Smooth muscle cell (in vitro differentiated cells): ENCODE measurements around the gene COBLL1. TPM values are rescaled to one million over a fixed set of nuclear protein-coding genes. Genes with fewer than 3 reads are reported as not detected.

Experiments used
- DNase-seq: peaks from one replicate; lab custom pipeline; 2025; ENCODE audit not compliant: unreplicated experiment; lab: John Stamatoyannopoulos, UW
- H2AFZ ChIP-seq: fragments of 200-600 bp; sonication (generic); 2 replicates; pipeline ENCODE4 v1.6.0; 2016; ENCODE audit warnings: antibody characterized with exemption, low read depth, mild to moderate bottlenecking
- H3F3A ChIP-seq: fragments of 200-600 bp; sonication (generic); 2 replicates; pipeline ENCODE4 v1.6.0; 2017; ENCODE audit warnings: antibody characterized with exemption, low read depth
- H3K27ac ChIP-seq: fragments of 200-600 bp; sonication (generic); 2 replicates; pipeline ENCODE4 v1.5.1; 2016; ENCODE audit warnings: low read depth, mild to moderate bottlenecking
- H3K27me3 ChIP-seq: fragments of 200-600 bp; sonication (generic); 2 replicates; pipeline ENCODE4 v1.6.1; 2016; ENCODE audit warnings: low read depth, mild to moderate bottlenecking
- H3K36me3 ChIP-seq: fragments of 200-600 bp; sonication (generic); 2 replicates; pipeline ENCODE4 v1.5.1; 2016; ENCODE audit warnings: low read depth
- H3K4me1 ChIP-seq: fragments of 200-600 bp; sonication (generic); 2 replicates; pipeline ENCODE4 v1.5.1; 2016; ENCODE audit warnings: low read depth
- H3K4me2 ChIP-seq: fragments of 200-600 bp; sonication (generic); 2 replicates; pipeline ENCODE4 v1.6.0; 2016; ENCODE audit warnings: mild to moderate bottlenecking
- H3K4me3 ChIP-seq: fragments of 200-600 bp; sonication (generic); 2 replicates; pipeline ENCODE4 v1.5.1; 2016; ENCODE audit warnings: mild to moderate bottlenecking
- H3K79me2 ChIP-seq: fragments of 200-600 bp; sonication (generic); 2 replicates; pipeline ENCODE4 v1.6.0; 2016; ENCODE audit warnings: low read depth, mild to moderate bottlenecking
- H3K9ac ChIP-seq: fragments of 200-600 bp; sonication (generic); 2 replicates; pipeline ENCODE4 v1.6.0; 2016; ENCODE audit warnings: low read depth
- H3K9me3 ChIP-seq: fragments of 200-600 bp; sonication (generic); replicated peaks from 2 replicates; pipeline ENCODE4 v1.5.1; 2016; ENCODE audit warnings: low read depth
- H4K20me1 ChIP-seq: fragments of 200-600 bp; sonication (generic); 2 replicates; pipeline ENCODE4 v1.6.0; 2016; ENCODE audit warnings: low read depth
- CTCF ChIP-seq: fragments of 200-600 bp; sonication (generic); IDR thresholded peaks from 2 replicates; pipeline ENCODE4 v1.5.1; 2017; ENCODE audit warnings: borderline replicate concordance, mild to moderate bottlenecking, antibody characterized with exemption; ENCODE audit not compliant: insufficient read depth, poor library complexity, severe bottlenecking
- WGBS: methylation state at CpG from one replicate; pipeline ENCODE4 v1.1.7; 2016; ENCODE audit warnings: low lambda C conversion rate; 5-methylcytosine and 5-hydroxymethylcytosine counted together
- polyA plus RNA-seq: library from polyadenylated mRNA; unstranded; fragments of >200 nt; fragmentation: Nextera tagmentation; extraction: Ambion mirVana; gene quantifications from 2 replicates; pipeline ENCODE4 v1.2.1, GENCODE V29; 2016
- total RNA-seq: library from RNA; depleted of rRNA; stranded (reverse); fragments of >200 nt; gene quantifications from 2 replicates; pipeline ENCODE4 v1.2.3, GENCODE V29; 2014

The COBLL1 gene
- total and polyA plus RNA-seq, 2 experiments from 2014 or later: 5.2 to 17.4 TPM

GRCh38 chr2:164826293-164827243 is 15.1 kb downstream of the COBLL1 start:
- H2AFZ ChIP-seq: no peak overlapping the region
- no peak overlapping the region for H3K27ac ChIP-seq
- H3F3A ChIP-seq: no peaks in the 10 kb centered on the region
- no peak overlapping the region for H3K9ac ChIP-seq
- no peaks in the 10 kb centered on the region for H3K36me3 ChIP-seq
- H3K27me3 ChIP-seq: no peaks in the 10 kb centered on the region
- H3K79me2 ChIP-seq: peaks cover 8% of the 10 kb centered on the region
- TF ChIP-seq CTCF: no peak
- H4K20me1 ChIP-seq: no peaks in the 10 kb centered on the region
- no peaks in the 10 kb centered on the region for H3K4me1 ChIP-seq
- H3K4me2 ChIP-seq: no peak overlapping the region
- WGBS: 78% methylated on average over 8 of the region's 8 CpGs
- H3K9me3 ChIP-seq: no peaks in the 10 kb centered on the region
- DNase-seq: no peak
- no peak overlapping the region for H3K4me3 ChIP-seq

GRCh38 chr2:164824872-164825271 is 16.8 kb downstream of the COBLL1 start:
- no peak overlapping the region for H3K4me2 ChIP-seq
- no peak for DNase-seq

GRCh38 chr2:164823126-164823525 is 18.5 kb downstream of the COBLL1 start:
- TF ChIP-seq CTCF: no peak
- peaks cover 4% of the 10 kb centered on the region for H3K79me2 ChIP-seq
- H3K4me3 ChIP-seq: no peak overlapping the region
- no peaks in the 10 kb centered on the region for H3F3A ChIP-seq
- no peaks in the 10 kb centered on the region for H3K36me3 ChIP-seq
- no peaks in the 10 kb centered on the region for H3K9me3 ChIP-seq
- no peak overlapping the region for H3K27ac ChIP-seq
- no peaks in the 10 kb centered on the region for H3K27me3 ChIP-seq
- H3K4me1 ChIP-seq: no peaks in the 10 kb centered on the region
- DNase-seq: no peak
- no peak overlapping the region for H3K9ac ChIP-seq
- no peak overlapping the region for H3K4me2 ChIP-seq
- no peaks in the 10 kb centered on the region for H4K20me1 ChIP-seq
- WGBS: 96% methylated on average over 5 of the region's 5 CpGs
- H2AFZ ChIP-seq: no peak overlapping the region

More at GRCh38 chr2:164824872-164825271, 16.8 kb downstream of the COBLL1 start:
- Histone ChIP-seq H2AFZ (no peak overlapping the region), H3K4me3 (no peak overlapping the region), H3K36me3 (no peaks in the 10 kb centered on the region), H3K79me2 (peaks cover 4% of the 10 kb centered on the region), H3K9me3 (no peaks in the 10 kb centered on the region), H3K27ac (no peak overlapping the region), H3F3A (no peaks in the 10 kb centered on the region), H3K27me3 (no peaks in the 10 kb centered on the region), H4K20me1 (no peaks in the 10 kb centered on the region), H3K9ac (no peak overlapping the region), H3K4me1 (no peaks in the 10 kb centered on the region)
- TF ChIP-seq CTCF: no peak
